ENCODE data around the gene TUBA1C. TPM values are rescaled to one million over a fixed set of nuclear protein-coding genes. Genes with fewer than 3 reads are reported as not detected.
"Not testable (repeated sequence)": the region's sequence is repeated elsewhere in the genome, so short reads cannot be mapped to it uniquely, and the experiment has no call there.

TUBA1C gene
- total RNA-seq, 1 donor from 2014 or later: 66.7 TPM

- Mint-ChIP-seq H3K4me3 (ENCODE audit: unreplicated experiment) (no peak overlapping the region), H3K9me3 (ENCODE audit: unreplicated experiment) (peaks cover 7% of the 10 kb centered on the region), H3K27me3 (ENCODE audit: unreplicated experiment) (peaks cover 3% of the 10 kb centered on the region), H3K36me3 (ENCODE audit: unreplicated experiment) (peaks cover 5% of the 10 kb centered on the region), H3K4me1 (ENCODE audit: low read depth, unreplicated experiment) (peaks cover 34% of the 10 kb centered on the region), H3K27ac (ENCODE audit: unreplicated experiment) (peak overlapping the region; percentile 62)
- no peak for DNase-seq
- TF ChIP-seq, protein P1, sequence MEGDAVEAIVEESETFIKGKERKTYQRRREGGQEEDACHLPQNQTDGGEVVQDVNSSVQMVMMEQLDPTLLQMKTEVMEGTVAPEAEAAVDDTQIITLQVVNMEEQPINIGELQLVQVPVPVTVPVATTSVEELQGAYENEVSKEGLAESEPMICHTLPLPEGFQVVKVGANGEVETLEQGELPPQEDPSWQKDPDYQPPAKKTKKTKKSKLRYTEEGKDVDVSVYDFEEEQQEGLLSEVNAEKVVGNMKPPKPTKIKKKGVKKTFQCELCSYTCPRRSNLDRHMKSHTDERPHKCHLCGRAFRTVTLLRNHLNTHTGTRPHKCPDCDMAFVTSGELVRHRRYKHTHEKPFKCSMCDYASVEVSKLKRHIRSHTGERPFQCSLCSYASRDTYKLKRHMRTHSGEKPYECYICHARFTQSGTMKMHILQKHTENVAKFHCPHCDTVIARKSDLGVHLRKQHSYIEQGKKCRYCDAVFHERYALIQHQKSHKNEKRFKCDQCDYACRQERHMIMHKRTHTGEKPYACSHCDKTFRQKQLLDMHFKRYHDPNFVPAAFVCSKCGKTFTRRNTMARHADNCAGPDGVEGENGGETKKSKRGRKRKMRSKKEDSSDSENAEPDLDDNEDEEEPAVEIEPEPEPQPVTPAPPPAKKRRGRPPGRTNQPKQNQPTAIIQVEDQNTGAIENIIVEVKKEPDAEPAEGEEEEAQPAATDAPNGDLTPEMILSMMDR (IDR thresholded peaks at IDR 0.05; ENCODE audit: partially characterized antibody, unreplicated experiment): no peak
Measured at GRCh38 chr12:49277466-49277865, 12.6 kb downstream of the TUBA1C start.

DNA sequence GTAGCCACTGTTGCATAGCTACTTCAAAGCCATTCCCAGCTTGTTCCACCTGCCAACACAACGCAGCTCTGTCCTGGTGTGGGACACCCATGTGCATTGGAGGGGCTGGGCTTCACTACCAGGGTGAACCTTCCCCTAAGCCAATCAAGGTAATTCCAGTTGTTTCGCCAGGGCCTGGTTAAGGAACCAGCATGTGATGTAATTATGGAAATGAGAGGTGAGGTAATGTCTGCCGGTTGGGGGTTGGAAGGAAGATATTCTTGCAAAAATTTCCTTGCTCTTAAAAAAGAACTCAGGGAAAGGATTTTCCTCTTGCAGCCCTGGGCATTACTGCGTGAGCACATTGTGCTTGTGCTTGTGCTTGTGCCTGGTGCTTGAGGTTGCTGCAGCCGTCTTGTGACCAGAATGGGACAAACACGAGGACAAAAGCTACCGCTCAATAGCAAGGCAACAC is 14.9 kb downstream of the TUBA1C start:
- DNase-seq: peak; percentile 40
- TF ChIP-seq, protein P1 (IDR thresholded peaks at IDR 0.05; ENCODE audit: partially characterized antibody, unreplicated experiment): no peak

DNA sequence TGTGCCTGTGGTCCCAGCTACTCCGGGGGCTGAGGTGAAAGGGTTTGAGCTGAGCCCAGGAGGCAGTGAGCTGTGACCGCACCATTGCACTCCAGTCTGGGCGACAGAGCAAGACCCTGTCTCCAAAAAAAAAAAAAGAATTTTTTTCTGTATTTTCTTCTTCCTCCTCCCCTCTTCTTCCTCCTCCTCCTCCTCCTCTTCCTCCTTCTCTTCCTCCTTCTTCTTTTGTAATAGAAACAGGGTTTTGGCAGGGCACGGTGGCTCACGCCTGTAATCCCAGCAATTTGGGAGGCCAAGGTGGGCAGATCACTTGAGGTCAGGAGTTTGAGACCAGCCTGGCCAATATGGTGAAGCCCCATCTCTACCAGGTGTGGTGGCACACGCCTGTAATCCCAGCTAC is 15.7 kb downstream of the TUBA1C start:
- peaks cover 11% of the 10 kb centered on the region for H3K9me3 Mint-ChIP-seq (ENCODE audit: unreplicated experiment)
- DNase-seq; H3K4me3 Mint-ChIP-seq (ENCODE audit: unreplicated experiment); H3K27me3 Mint-ChIP-seq (ENCODE audit: unreplicated experiment); H3K27ac Mint-ChIP-seq (ENCODE audit: unreplicated experiment); H3K36me3 Mint-ChIP-seq (ENCODE audit: unreplicated experiment): not testable (repeated sequence)
- H3K4me1 Mint-ChIP-seq (ENCODE audit: low read depth, unreplicated experiment): peaks cover 42% of the 10 kb centered on the region

More for the DNA sequence above, 14.9 kb downstream of the TUBA1C start:
- Mint-ChIP-seq H3K36me3 (ENCODE audit: unreplicated experiment) (no peaks in the 10 kb centered on the region), H3K27me3 (ENCODE audit: unreplicated experiment) (peaks cover 4% of the 10 kb centered on the region), H3K4me1 (ENCODE audit: low read depth, unreplicated experiment) (peaks cover 42% of the 10 kb centered on the region), H3K9me3 (ENCODE audit: unreplicated experiment) (peaks cover 11% of the 10 kb centered on the region), H3K4me3 (ENCODE audit: unreplicated experiment) (peak overlapping the region; percentile 40), H3K27ac (ENCODE audit: unreplicated experiment) (peak overlapping the region; percentile 78)

DNA sequence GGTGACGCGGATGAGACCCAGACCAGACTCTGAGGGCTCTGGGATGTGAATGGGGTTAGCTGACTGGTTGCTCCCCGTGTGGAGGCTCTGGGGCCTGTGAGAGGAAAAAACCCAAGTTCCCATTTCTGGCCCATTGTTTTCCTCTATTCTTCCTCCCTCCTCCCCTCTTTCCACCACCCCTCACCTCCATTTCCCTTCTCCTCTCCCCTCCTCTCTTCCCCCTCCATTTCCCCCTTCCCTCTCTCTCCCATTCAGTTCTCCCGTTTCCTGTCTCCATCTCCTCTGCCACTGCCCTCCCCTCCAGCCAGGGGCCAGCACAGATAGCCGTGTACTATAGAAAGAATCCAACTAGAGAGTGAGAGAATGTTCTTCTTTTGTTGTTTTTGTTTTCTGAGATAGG is 17.4 kb downstream of the TUBA1C start:
- Mint-ChIP-seq H3K9me3 (ENCODE audit: unreplicated experiment) (peaks cover 12% of the 10 kb centered on the region), H3K27ac (ENCODE audit: unreplicated experiment) (peak overlapping the region; percentile 90), H3K27me3 (ENCODE audit: unreplicated experiment) (peaks cover 4% of the 10 kb centered on the region), H3K4me3 (ENCODE audit: unreplicated experiment) (no peak overlapping the region), H3K36me3 (ENCODE audit: unreplicated experiment) (no peaks in the 10 kb centered on the region), H3K4me1 (ENCODE audit: low read depth, unreplicated experiment) (peaks cover 30% of the 10 kb centered on the region)
- TF ChIP-seq, protein P1 (IDR thresholded peaks at IDR 0.05; ENCODE audit: partially characterized antibody, unreplicated experiment): no peak
- DNase-seq: no peak

GRCh38 chr12:49282740-49283375 is 18.0 kb downstream of the TUBA1C start:
- DNase-seq; H3K36me3 Mint-ChIP-seq (ENCODE audit: unreplicated experiment); H3K4me3 Mint-ChIP-seq (ENCODE audit: unreplicated experiment); H3K27me3 Mint-ChIP-seq (ENCODE audit: unreplicated experiment): not testable (repeated sequence)
- Mint-ChIP-seq H3K27ac (ENCODE audit: unreplicated experiment) (peak overlapping the region; percentile 90), H3K4me1 (ENCODE audit: low read depth, unreplicated experiment) (peaks cover 25% of the 10 kb centered on the region), H3K9me3 (ENCODE audit: unreplicated experiment) (peaks cover 10% of the 10 kb centered on the region)

Measured in glutamatergic neuron (in vitro differentiated cells).